Measurements from ENCODE around the gene DPP6. TPM values are rescaled to one million over a fixed set of nuclear protein-coding genes. Genes with fewer than 3 reads are reported as not detected.

DPP6 gene
- total RNA-seq, 1 donor from 2014 or later, result 1.2 TPM

- no peak overlapping the region for H3K4me3 ChIP-seq (ENCODE audit: low read depth, low read length)
- DNase-seq (ENCODE audit: low read depth), result no peak
- TF ChIP-seq CTCF (conservative IDR thresholded peaks at IDR 0.05; ENCODE audit: low read depth, low read length), result no peak
Observed at GRCh38 chr7:154451480-154452457, 399.6 kb downstream of the DPP6 start.

- no peak for DNase-seq (ENCODE audit: low read depth)
- H3K4me3 ChIP-seq (ENCODE audit: low read depth, low read length), result no peak overlapping the region
- TF ChIP-seq CTCF (conservative IDR thresholded peaks at IDR 0.05; ENCODE audit: low read depth, low read length), result no peak
Observed at GRCh38 chr7:154463794-154464193, 411.6 kb downstream of the DPP6 start.

- TF ChIP-seq CTCF (conservative IDR thresholded peaks at IDR 0.05; ENCODE audit: low read depth, low read length), result no peak
- DNase-seq (ENCODE audit: low read depth), result no peak
- H3K4me3 ChIP-seq (ENCODE audit: low read depth, low read length), result no peak overlapping the region
Observed at GRCh38 chr7:154469652-154470051, 417.5 kb downstream of the DPP6 start.

GRCh38 chr7:154472343-154472742 lies 420.1 kb downstream of the DPP6 start:
- DNase-seq (ENCODE audit: low read depth), result no peak

GRCh38 chr7:154473360-154473759 lies 421.2 kb downstream of the DPP6 start:
- no peak overlapping the region for H3K4me3 ChIP-seq (ENCODE audit: low read depth, low read length)
- no peak for DNase-seq (ENCODE audit: low read depth)
- TF ChIP-seq CTCF (conservative IDR thresholded peaks at IDR 0.05; ENCODE audit: low read depth, low read length), result no peak

More at GRCh38 chr7:154472343-154472742, 420.1 kb downstream of the DPP6 start:
- TF ChIP-seq CTCF (conservative IDR thresholded peaks at IDR 0.05; ENCODE audit: low read depth, low read length), result no peak
- no peak overlapping the region for H3K4me3 ChIP-seq (ENCODE audit: low read depth, low read length)

GRCh38 chr7:154474903-154475520 lies 422.8 kb downstream of the DPP6 start:
- DNase-seq (ENCODE audit: low read depth), result no peak
- no peak for TF ChIP-seq CTCF (conservative IDR thresholded peaks at IDR 0.05; ENCODE audit: low read depth, low read length)
- no peak overlapping the region for H3K4me3 ChIP-seq (ENCODE audit: low read depth, low read length)
